K562 (cell line): Measurements from ENCODE around the gene MYO1E. TPM values are rescaled to one million over a fixed set of nuclear protein-coding genes. Genes with fewer than 3 reads are reported as not detected.

Source experiments
- ATAC-seq: fragments of 200-7000 bp; cut with Tn5 transposase; 3 replicates; pipeline ENCODE4 v1.9.1; 2020; ENCODE audit warnings: moderate library complexity
- BruUV-seq: library from RNA; stranded (reverse); fragments of 400-500 nt; replicated peaks from 2 replicates; lab custom pipeline; 2021; lab: Mats Ljungman, UMichigan
- CTCF ChIA-PET: fragments of 300-600 bp; formaldehyde crosslinking; extraction: SDS; loops from one replicate; lab custom pipeline; 2021; ENCODE audit warnings: low intra/inter-chr PET ratio; lab: Yijun Ruan, JAX
- POLR2A ChIA-PET: fragments of 300-600, 350-650 bp; sonication (Branson Sonifier 250); formaldehyde crosslinking; extraction: SDS; loops from one replicate; lab custom pipeline; 2021; ENCODE audit warnings: antibody characterized with exemption, inconsistent platforms; lab: Yijun Ruan, JAX
- DNase-seq, 4 experiments: peaks; one replicate each; pipeline versions ENCODE4 v3.0.0 to v3.0.0-alpha.2; 2011 to 2018; ENCODE audit warnings: low spot score in 3 of 4, mixed read lengths in 3 of 4; ENCODE audit errors: extremely low read depth in 1 of 4
- FAIRE-seq: peaks from 2 replicates; lab custom pipeline; 2011; peaks lifted over from hg19 to GRCh38; lab: Jason Lieb, UNC
- H2AFZ ChIP-seq: 2 replicates; pipeline ENCODE4 v1.6.0; 2011; ENCODE audit warnings: low read depth, low read length, control low read depth, inconsistent platforms
- H3K27ac ChIP-seq: fragments of 200-600 bp; 3 replicates; pipeline ENCODE4 v1.8.0; 2011; ENCODE audit warnings: low read depth, mild to moderate bottlenecking, control low read depth, inconsistent platforms, low read length, moderate library complexity, mixed read lengths; ENCODE audit errors: extremely low read depth
- H3K27me3 ChIP-seq, 2 experiments: fragments of 300-600 bp in 1 of 2; 2 replicates in 1 of 2; 3 replicates in 1 of 2; pipeline versions ENCODE4 v1.6.0 to v1.8.0; 2011; ENCODE audit warnings: inconsistent platforms in 2 of 2, low read length in 2 of 2, mild to moderate bottlenecking in 1 of 2, mixed read lengths in 1 of 2, moderate library complexity in 1 of 2; ENCODE audit not compliant: control insufficient read depth in 2 of 2, insufficient read depth in 2 of 2
- H3K36me3 ChIP-seq: fragments of 300-600 bp; 3 replicates; pipeline ENCODE4 v1.8.0; 2011; ENCODE audit warnings: mild to moderate bottlenecking, low read length, inconsistent platforms; ENCODE audit not compliant: control insufficient read depth, insufficient read depth
- H3K4me1 ChIP-seq, 2 experiments: fragments of 200-600 bp in 1 of 2; replicated peaks in 1 of 2; 2 replicates in 1 of 2; 3 replicates in 1 of 2; pipeline versions ENCODE4 v1.5.1 to v1.8.0; 2011; ENCODE audit warnings: inconsistent platforms in 2 of 2, low read length in 2 of 2, mild to moderate bottlenecking in 1 of 2, mixed read lengths in 1 of 2, moderate library complexity in 1 of 2; ENCODE audit not compliant: control insufficient read depth in 2 of 2, insufficient read depth in 2 of 2
- H3K4me2 ChIP-seq: 2 replicates; pipeline ENCODE4 v1.6.1; 2011; ENCODE audit warnings: low read length, control low read depth, inconsistent platforms, mixed read lengths; ENCODE audit not compliant: insufficient read depth
- H3K4me3 ChIP-seq: fragments of 200-600 bp; sonication (generic), shearing (Covaris generic); 2 replicates; pipeline ENCODE4 v1.5.1; 2016; ENCODE audit warnings: control low read depth, inconsistent platforms
- H3K79me2 ChIP-seq: fragments of 200-600 bp; 3 replicates; pipeline ENCODE4 v1.8.0; 2011; ENCODE audit warnings: low read length, inconsistent platforms; ENCODE audit not compliant: control insufficient read depth, insufficient read depth
- H3K9ac ChIP-seq, 2 experiments: 2 replicates each; pipeline versions ENCODE4 v1.6.0 to v1.6.1; 2011; ENCODE audit warnings: low read depth in 2 of 2, low read length in 2 of 2, control low read depth in 1 of 2, inconsistent platforms in 1 of 2, mild to moderate bottlenecking in 1 of 2, mixed read lengths in 1 of 2; ENCODE audit not compliant: insufficient read depth in 1 of 2
- H3K9me1 ChIP-seq: one replicate; pipeline ENCODE4 v1.6.0; 2011; ENCODE audit warnings: inconsistent platforms, mild to moderate bottlenecking, low read length, moderate library complexity; ENCODE audit not compliant: control insufficient read depth, insufficient read depth
- H3K9me3 ChIP-seq: replicated peaks from 2 replicates; pipeline ENCODE4 v1.5.1; 2011; ENCODE audit warnings: low read depth, low read length, inconsistent platforms; ENCODE audit not compliant: control insufficient read depth, insufficient read depth
- H4K20me1 ChIP-seq: replicated peaks from 2 replicates; pipeline ENCODE4 v1.6.1; 2011; ENCODE audit warnings: low read length, inconsistent platforms, mixed read lengths; ENCODE audit not compliant: control insufficient read depth, insufficient read depth
- CGGBP1 ChIP-seq: fragments of 250-450 bp; sonication (Bioruptor Pico); IDR thresholded peaks from 2 replicates; pipeline ENCODE4 v1.9.0; 2021; ENCODE audit warnings: mild to moderate bottlenecking
- CREB3 ChIP-seq: fragments of 450-650 bp; conservative IDR thresholded peaks from 2 replicates; pipeline ENCODE4 v1.6.1; 2016; ENCODE audit warnings: missing genetic modification characterization, low read depth, mild to moderate bottlenecking, missing compliant biosample characterization, moderate library complexity
- HMGN3 ChIP-seq: IDR thresholded peaks from 2 replicates; pipeline ENCODE4 v1.6.1; 2011; ENCODE audit warnings: borderline replicate concordance, low read depth, mild to moderate bottlenecking, mixed read lengths, low read length; ENCODE audit not compliant: insufficient read length; ENCODE audit errors: extremely low read depth
- IFI16 ChIP-seq: fragments of 250-450 bp; sonication (Bioruptor Pico); IDR thresholded peaks from 2 replicates; pipeline ENCODE4 v2.1.2; 2022; ENCODE audit warnings: mild to moderate bottlenecking, inconsistent platforms
- MCM5 ChIP-seq: fragments of 450-650 bp; IDR thresholded peaks from 2 replicates; pipeline ENCODE4 v1.6.1; 2016; ENCODE audit warnings: low read depth
- MECOM ChIP-seq: fragments of 250-450 bp; sonication (Bioruptor Pico); IDR thresholded peaks from 2 replicates; pipeline ENCODE4 v1.8.0; 2022; ENCODE audit warnings: inconsistent platforms
- MED1 ChIP-seq: sonication (generic); formaldehyde crosslinking; IDR thresholded peaks from 2 replicates; pipeline ENCODE4 v1.8.1; 2023; ENCODE audit warnings: missing genetic modification reagents, borderline replicate concordance
- PURB ChIP-seq: sonication (generic); formaldehyde crosslinking; IDR thresholded peaks from 2 replicates; pipeline ENCODE4 v1.9.0; 2021; ENCODE audit warnings: low read depth, mild to moderate bottlenecking, missing genetic modification reagents
- TSHZ1 ChIP-seq: fragments of 250-450 bp; sonication (Bioruptor Pico); IDR thresholded peaks from 2 replicates; pipeline ENCODE4 v1.4.0; 2020; ENCODE audit warnings: mild to moderate bottlenecking, moderate library complexity
- ZNF174 ChIP-seq: fragments of 250-450 bp; sonication (Bioruptor Pico); IDR thresholded peaks from 2 replicates; pipeline ENCODE4 v1.4.0; 2020; ENCODE audit warnings: mild to moderate bottlenecking
- ZNF354B ChIP-seq: fragments of 250-450 bp; sonication (Bioruptor Pico); IDR thresholded peaks from 2 replicates; pipeline ENCODE4 v1.4.0; 2020
- ZNF57 ChIP-seq: fragments of 450-650 bp; formaldehyde crosslinking; IDR thresholded peaks from 2 replicates; pipeline ENCODE4 v1.4.0; 2020; ENCODE audit warnings: mild to moderate bottlenecking, moderate library complexity
- WGBS: fragments of 100-300 bp; shearing (Covaris generic); methylation state at CpG from one replicate; pipeline ENCODE4 v1.1.6; 2016; ENCODE audit warnings: low coverage, mixed read lengths; ENCODE audit not compliant: insufficient coverage; ENCODE audit errors: missing lambda C conversion rate; 5-methylcytosine and 5-hydroxymethylcytosine counted together
- in situ Hi-C: fragments of 300-500 bp; cut with MboI; formaldehyde crosslinking; loops from 4 replicates; pipeline ENCODE4 v1.15.0; 2018; ENCODE audit warnings: inconsistent platforms, mixed read lengths
- intact Hi-C: fragments of 100-400 bp; cut with micrococcal nuclease; formaldehyde crosslinking; loops from 2 replicates; pipeline ENCODE4 v1.14.2; 2022
- polyA plus RNA-seq, 8 experiments: library from polyadenylated mRNA; depleted of rRNA in 4 of 8; stranded (reverse) in 5 of 8; unstranded in 3 of 8; fragments of >200 nt; fragmentation: Nextera tagmentation in 2 of 8; fragmentation: Illumina TruSeq in 1 of 8; extraction: Ambion mirVana in 2 of 8; extraction: Trizol in 1 of 8; gene quantifications; 2 replicates each; pipeline versions ENCODE4 v1.2.1 to v1.2.3, GENCODE V29; 2011 to 2014; ENCODE audit warnings: inconsistent platforms in 1 of 8, missing spikeins in 1 of 8
- total RNA-seq, 7 experiments: library from RNA; depleted of rRNA in 6 of 7; stranded (reverse); fragments of >200 nt in 6 of 7; fragmentation: Illumina TruSeq in 2 of 7; extraction: Trizol in 2 of 7; gene quantifications; 2 replicates each; pipeline versions ENCODE4 v1.2.1 to v1.2.3, GENCODE V29; 2011 to 2021; ENCODE audit warnings: low replicate concordance in 1 of 7
- TF ChIP-seq, protein P1 (sequence below): sonication (generic); formaldehyde crosslinking; IDR thresholded peaks from 2 replicates; pipeline ENCODE4 v1.8.0; 2022; ENCODE audit warnings: mild to moderate bottlenecking, missing genetic modification reagents, borderline replicate concordance

MYO1E gene
- total and polyA plus RNA-seq, 9 of the 15 experiments (the other 6 are each of a cell fraction or from before 2014, with no cell fraction given) = under 0.01 to 0.44 (median 0.01) TPM; not detected in 6

DNA sequence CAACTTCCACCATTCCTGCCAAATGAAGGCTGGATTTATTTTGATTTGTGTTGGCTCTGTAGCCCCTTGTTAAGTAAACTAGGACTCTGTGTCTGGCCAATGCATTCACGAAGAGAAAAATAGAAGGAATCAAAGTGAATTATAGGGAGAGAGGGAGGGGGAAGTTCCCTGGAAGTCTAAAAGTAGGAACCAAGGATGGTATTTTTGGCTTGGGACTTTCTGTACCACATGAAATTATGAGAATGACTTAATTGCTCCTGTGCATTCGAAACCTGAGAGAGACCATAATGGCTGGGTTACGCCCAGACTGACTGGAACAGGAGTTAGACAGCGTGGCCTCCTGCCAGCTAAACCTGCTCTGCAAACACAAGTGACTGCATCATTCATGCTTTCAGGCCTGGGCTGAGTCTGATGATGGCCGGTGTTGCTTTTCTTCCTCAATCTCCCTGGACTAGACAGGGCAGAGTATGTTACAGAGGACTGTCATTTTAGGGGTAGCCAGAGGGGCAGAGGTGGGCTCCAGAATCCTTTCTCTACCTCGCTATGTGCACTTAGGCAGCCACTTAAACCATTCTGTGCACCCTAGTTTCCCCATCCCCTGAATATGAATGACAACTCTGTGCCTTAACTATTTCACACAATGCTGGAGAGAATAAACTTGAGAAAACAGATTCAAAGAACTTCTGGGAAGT, 58.9 kb downstream of the MYO1E start:
- ChIA-PET CTCF (no interaction called here), POLR2A (no interaction called here)
- no peak overlapping the region for H3K4me3 ChIP-seq
- WGBS = 0% methylated on average over 6 of the region's 6 CpGs
- H4K20me1 ChIP-seq = no peaks in the 10 kb centered on the region
- DNase-seq (no peak), FAIRE-seq (no peak), ATAC-seq (no peak)
- no peak overlapping the region for H3K9ac ChIP-seq
- H3K27ac ChIP-seq = no peak overlapping the region
- in situ Hi-C loops (no loop called here), intact Hi-C loops (no loop called here)
- BruUV-seq = no TSS peak
- H3K9me3 ChIP-seq = 0 out of 2 replicates have a peak, but pooled peaks cover 2% of the 10 kb centered on the region
- no peak overlapping the region for H2AFZ ChIP-seq
- H3K4me1 ChIP-seq = no peaks in the 10 kb centered on the region
- no peaks in the 10 kb centered on the region for H3K9me1 ChIP-seq
- H3K27me3 ChIP-seq = peaks cover 14 to 22% of the 10 kb centered on the region in 2 experiments; a peak in 3 of 5 replicates
- no peaks in the 10 kb centered on the region for H3K36me3 ChIP-seq
- no peak for TF ChIP-seq TSHZ1 (CRISPR knock-in tag)
- no peak for TF ChIP-seq ZNF354B (CRISPR knock-in tag)
- TF ChIP-seq PURB (CRISPR knock-in tag) = no peak
- TF ChIP-seq CREB3 (tag) = no peak
- no peak for TF ChIP-seq MCM5
- TF ChIP-seq MED1 (CRISPR knock-in tag) = no peak
- TF ChIP-seq HMGN3 = no peak
- TF ChIP-seq ZNF174 = no peak
- TF ChIP-seq MECOM = no peak
- no peak for TF ChIP-seq ZNF57
- no peak for TF ChIP-seq IFI16 (CRISPR knock-in tag)
- no peak for TF ChIP-seq CGGBP1 (CRISPR knock-in tag)
- TF ChIP-seq, protein P1, sequence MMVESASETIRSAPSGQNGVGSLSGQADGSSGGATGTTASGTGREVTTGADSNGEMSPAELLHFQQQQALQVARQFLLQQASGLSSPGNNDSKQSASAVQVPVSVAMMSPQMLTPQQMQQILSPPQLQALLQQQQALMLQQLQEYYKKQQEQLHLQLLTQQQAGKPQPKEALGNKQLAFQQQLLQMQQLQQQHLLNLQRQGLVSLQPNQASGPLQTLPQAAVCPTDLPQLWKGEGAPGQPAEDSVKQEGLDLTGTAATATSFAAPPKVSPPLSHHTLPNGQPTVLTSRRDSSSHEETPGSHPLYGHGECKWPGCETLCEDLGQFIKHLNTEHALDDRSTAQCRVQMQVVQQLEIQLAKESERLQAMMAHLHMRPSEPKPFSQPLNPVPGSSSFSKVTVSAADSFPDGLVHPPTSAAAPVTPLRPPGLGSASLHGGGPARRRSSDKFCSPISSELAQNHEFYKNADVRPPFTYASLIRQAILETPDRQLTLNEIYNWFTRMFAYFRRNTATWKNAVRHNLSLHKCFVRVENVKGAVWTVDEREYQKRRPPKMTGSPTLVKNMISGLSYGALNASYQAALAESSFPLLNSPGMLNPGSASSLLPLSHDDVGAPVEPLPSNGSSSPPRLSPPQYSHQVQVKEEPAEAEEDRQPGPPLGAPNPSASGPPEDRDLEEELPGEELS (CRISPR knock-in tag) = no peak
- H3K4me2 ChIP-seq = no peak overlapping the region
- H3K79me2 ChIP-seq = no peaks in the 10 kb centered on the region
